GM12864 (cell line): ENCODE results near the gene CTTNBP2.

Experiments used
- DNase-seq: peaks from one replicate; pipeline ENCODE4 v3.0.0-alpha.2; 2011; ENCODE audit warnings: low read depth
- H3K4me3 ChIP-seq: 2 replicates; pipeline ENCODE4 v1.5.1; 2011; ENCODE audit warnings: mild to moderate bottlenecking, low read depth, low read length, control low read depth
- CTCF ChIP-seq: IDR thresholded peaks from 2 replicates; pipeline ENCODE4 v1.5.1; 2011; ENCODE audit warnings: low read depth, mild to moderate bottlenecking, moderate library complexity, low read length, control low read depth, inconsistent platforms; ENCODE audit errors: missing control alignments

Gene CTTNBP2

GRCh38 chr7:117751775-117752174, 121.5 kb downstream of the CTTNBP2 start:
- no peak for DNase-seq
- no peak for TF ChIP-seq CTCF

DNA sequence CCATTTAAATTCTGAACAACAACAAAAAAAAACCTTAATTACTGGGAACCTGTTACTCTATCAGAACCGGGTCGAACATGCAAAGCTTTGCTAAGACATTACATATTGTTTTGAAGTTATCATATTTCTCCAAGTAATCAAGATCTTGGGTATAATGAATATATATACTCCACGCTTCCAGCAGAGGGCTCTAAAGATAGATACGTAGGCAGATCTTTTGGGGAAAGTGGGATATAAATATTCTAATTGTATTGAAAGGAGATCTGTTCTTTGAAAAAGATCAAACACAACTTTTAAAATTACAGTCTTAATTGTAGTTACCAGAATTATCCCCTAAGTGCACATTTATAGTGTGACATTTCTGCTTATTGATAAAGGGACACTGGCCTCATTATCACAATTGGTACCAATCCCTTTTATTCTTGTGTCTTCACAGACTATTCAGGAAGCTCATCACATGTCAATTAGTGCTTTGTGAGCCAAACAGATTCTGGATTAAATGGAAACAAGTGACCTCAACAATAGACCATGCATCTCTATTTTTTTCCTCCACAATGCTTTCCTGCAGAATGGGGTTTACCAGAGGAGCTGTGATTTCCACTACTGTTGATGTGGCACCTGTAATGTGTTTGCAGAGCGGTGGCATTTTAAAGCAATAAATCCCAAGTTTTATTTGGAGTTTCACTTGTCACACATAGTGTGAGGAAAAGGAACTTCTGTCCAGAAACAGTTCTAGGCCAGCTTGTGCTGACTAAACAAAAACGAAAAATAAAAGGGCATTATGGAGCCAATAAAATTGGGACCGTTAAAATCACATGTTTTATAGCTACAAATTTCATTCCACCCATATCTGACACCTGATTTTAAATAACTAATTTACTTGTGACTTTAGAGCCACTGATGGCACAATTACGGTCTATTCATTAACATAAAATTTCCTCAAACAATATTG, 122.4 kb downstream of the CTTNBP2 start:
- no peak overlapping the region for H3K4me3 ChIP-seq
- peak; percentile 35 for TF ChIP-seq CTCF
- DNase-seq: no peak

More at GRCh38 chr7:117751775-117752174, 121.5 kb downstream of the CTTNBP2 start:
- H3K4me3 ChIP-seq: no peak overlapping the region

GRCh38 chr7:117741962-117742361, 131.3 kb downstream of the CTTNBP2 start:
- DNase-seq: no peak
- TF ChIP-seq CTCF: no peak

GRCh38 chr7:117739085-117739484, 134.2 kb downstream of the CTTNBP2 start:
- no peak for DNase-seq
- no peak overlapping the region for H3K4me3 ChIP-seq
- TF ChIP-seq CTCF: no peak

More at GRCh38 chr7:117741962-117742361, 131.3 kb downstream of the CTTNBP2 start:
- H3K4me3 ChIP-seq: no peak overlapping the region

- TF ChIP-seq CTCF: no peak
- H3K4me3 ChIP-seq: no peak overlapping the region
- DNase-seq: no peak
These were observed 135.3 kb downstream of the CTTNBP2 start for GRCh38 chr7:117737926-117738325.

DNA sequence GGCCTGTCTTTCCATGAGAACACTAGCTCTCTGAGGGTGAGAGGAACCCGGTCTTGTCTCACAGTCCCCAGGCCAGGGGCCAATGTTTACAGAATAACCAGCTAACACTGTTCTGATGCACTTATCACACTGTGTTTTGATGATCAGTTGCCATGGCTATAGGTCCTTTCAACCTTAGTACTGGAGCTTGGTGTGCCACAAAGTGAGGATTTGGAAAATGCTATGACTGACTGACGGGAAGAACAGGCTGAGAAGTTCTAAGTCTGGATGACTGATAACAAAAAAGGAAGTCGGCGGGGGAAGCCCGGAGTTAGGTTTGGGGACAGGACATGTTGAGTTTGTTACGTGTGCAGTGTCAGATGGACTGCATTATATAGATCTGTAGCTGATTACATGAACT, 141.8 kb downstream of the CTTNBP2 start:
- no peak overlapping the region for H3K4me3 ChIP-seq
- no peak for TF ChIP-seq CTCF
- peak; percentile 21 for DNase-seq
